GM21717 (cell line): ENCODE measurements around the gene TECRL.

Experiments used
- ATAC-seq: cut with Tn5 transposase; IDR thresholded peaks from one replicate; pipeline ENCODE4 v1.9.1; 2021; ENCODE audit warnings: mild to moderate bottlenecking, moderate library complexity; ENCODE audit not compliant: unreplicated experiment

Gene TECRL

GRCh38 chr4:64409300-64409699 is at the start of gene TECRL:
TECRL (minus strand) TSS chr4:64409450; CDS start chr4:64409351, 99 bp downstream.
- no peak for ATAC-seq

GRCh38 chr4:64432674-64433073 is 23.4 kb upstream of the TECRL start:
- ATAC-seq: no peak

GRCh38 chr4:64430933-64431332 is 21.7 kb upstream of the TECRL start:
- ATAC-seq: no peak

- ATAC-seq: no peak
These were observed 8.7 kb upstream of the TECRL start for GRCh38 chr4:64417974-64418373.

GRCh38 chr4:64407000-64407399 is 2.2 kb downstream of the TECRL start:
- ATAC-seq: no peak

GRCh38 chr4:64405761-64406160 is 3.5 kb downstream of the TECRL start:
- no peak for ATAC-seq

GRCh38 chr4:64402684-64403083 is 6.6 kb downstream of the TECRL start:
- ATAC-seq: no peak

- no peak for ATAC-seq
These were observed 9.7 kb downstream of the TECRL start for GRCh38 chr4:64399313-64400109.

GRCh38 chr4:64394469-64394868 is 14.8 kb downstream of the TECRL start:
- no peak for ATAC-seq

GRCh38 chr4:64388252-64388651 is 21.0 kb downstream of the TECRL start:
- ATAC-seq: no peak

GRCh38 chr4:64385220-64385619 is 24.0 kb downstream of the TECRL start:
- ATAC-seq: no peak

- ATAC-seq: no peak
These were observed 24.7 kb downstream of the TECRL start for GRCh38 chr4:64384237-64385203.

GRCh38 chr4:64368741-64369140 is 40.5 kb downstream of the TECRL start:
- ATAC-seq: no peak

- no peak for ATAC-seq
These were observed 47.9 kb downstream of the TECRL start for GRCh38 chr4:64361399-64361740.

- no peak for ATAC-seq
These were observed 48.4 kb downstream of the TECRL start for GRCh38 chr4:64360664-64361398.

- ATAC-seq: no peak
These were observed 49.8 kb downstream of the TECRL start for GRCh38 chr4:64359489-64359888.

GRCh38 chr4:64353904-64354303 is 55.3 kb downstream of the TECRL start:
- ATAC-seq: no peak

- no peak for ATAC-seq
These were observed 67.5 kb downstream of the TECRL start for GRCh38 chr4:64341711-64342110.

- no peak for ATAC-seq
These were observed 68.8 kb downstream of the TECRL start for GRCh38 chr4:64340218-64341110.

- no peak for ATAC-seq
These were observed 74.3 kb downstream of the TECRL start for GRCh38 chr4:64334964-64335363.
